Psoas muscle (tissue), 7 donors: ENCODE measurements around the gene SLC22A9. TPM values are rescaled to one million over a fixed set of nuclear protein-coding genes. Genes with fewer than 3 reads are reported as not detected.

ENCODE experiments used
- polyA plus RNA-seq, 3 donors: library from polyadenylated mRNA; stranded (reverse); fragments of 200-250 nt; gene quantifications; one replicate each; pipeline ENCODE4 v1.2.3, GENCODE V29; 2013
- total RNA-seq, 4 donors: library from RNA; stranded (reverse); fragmentation: NEBNext Ultra II Directional in 2 of 4; extraction: Animal tissue kit (Norgen Biotek cat#: 25700) in 2 of 4; gene quantifications; one replicate each; pipeline versions ENCODE4 v1.2.1 to v1.2.4, GENCODE V29; 2021 to 2023
- donor health status: healthy with polysubstance abuse.
- donor health status: DM: no; HTN: no; CAD: no; lungs with moderate emphysema.
- donor health status: Bipolar disorder and iron deficiency.
- donor health status: healthy.
- donor health status: DM: no; HTN: no; CAD: no.
- donor health status: DM: no; HTN: no; CAD: no.
- donor health status: DM: yes; HTN: yes; CAD: no.

The SLC22A9 gene
- total and polyA plus RNA-seq, 7 donors, result not detected

Other genes starting within 250 kb of the SLC22A9 start
- gene SLC22A24, start 225.6 kb upstream of the SLC22A9 start, total RNA-seq, result not detected
- gene SLC22A24, start 225.6 kb upstream of the SLC22A9 start, polyA plus RNA-seq, result not detected
- not detected for gene SLC22A25, start 126.2 kb upstream of the SLC22A9 start, total RNA-seq
- not detected for gene SLC22A25, start 126.2 kb upstream of the SLC22A9 start, polyA plus RNA-seq
- gene PLAAT5, start 121.4 kb downstream of the SLC22A9 start, total RNA-seq, result under 1 TPM; 0.11 to 0.59 (median 0.44) TPM
- gene PLAAT5, start 121.4 kb downstream of the SLC22A9 start, polyA plus RNA-seq, result under 1 TPM; 0.14 to 0.33 (median 0.30) TPM
- gene LGALS12, start 136.3 kb downstream of the SLC22A9 start, total RNA-seq, result under 1 TPM in 3 of 4 donors, not detected in 1; 0.16 to 0.54 (median 0.42) TPM
- 1 to 10 TPM in 1 of 3 donors, under 1 TPM in 2; 0.22 to 2.0 (median 0.53) TPM for gene LGALS12, start 136.3 kb downstream of the SLC22A9 start, polyA plus RNA-seq
- 10 to 100 TPM in 1 of 4 donors, 1 to 10 TPM in 3; 6.9 to 12.2 (median 8.1) TPM for gene PLAAT4, start 167.0 kb downstream of the SLC22A9 start, total RNA-seq
- gene PLAAT4, start 167.0 kb downstream of the SLC22A9 start, polyA plus RNA-seq, result 10 to 100 TPM in 1 of 3 donors, 1 to 10 TPM in 2; 4.3 to 12.2 (median 9.7) TPM
- gene PLAAT2, start 193.6 kb downstream of the SLC22A9 start, total RNA-seq, result not detected
- gene PLAAT2, start 193.6 kb downstream of the SLC22A9 start, polyA plus RNA-seq, result under 1 TPM in 1 of 3 donors, not detected in 2; 0.16 TPM
- gene PLAAT3, start 244.6 kb downstream of the SLC22A9 start, total RNA-seq, result 100 to 1,000 TPM in 1 of 4 donors, 10 to 100 TPM in 3; 67.6 to 102 (median 83.6) TPM
- 100 to 1,000 TPM in 1 of 3 donors, 10 to 100 TPM in 2; 50.0 to 115 (median 82.3) TPM for gene PLAAT3, start 244.6 kb downstream of the SLC22A9 start, polyA plus RNA-seq